K562 (cell line): ENCODE data around the gene MPL. TPM values are rescaled to one million over a fixed set of nuclear protein-coding genes. Genes with fewer than 3 reads are reported as not detected.

Experiments
- ATAC-seq: fragments of 200-7000 bp; cut with Tn5 transposase; 3 replicates; pipeline ENCODE4 v1.9.1; 2020; ENCODE audit warnings: moderate library complexity
- BruUV-seq: library from RNA; stranded (reverse); fragments of 400-500 nt; replicated peaks from 2 replicates; lab custom pipeline; 2021; lab: Mats Ljungman, UMichigan
- CTCF ChIA-PET: fragments of 300-600 bp; formaldehyde crosslinking; extraction: SDS; loops from one replicate; lab custom pipeline; 2021; ENCODE audit warnings: low intra/inter-chr PET ratio; lab: Yijun Ruan, JAX
- POLR2A ChIA-PET: fragments of 300-600, 350-650 bp; sonication (Branson Sonifier 250); formaldehyde crosslinking; extraction: SDS; loops from one replicate; lab custom pipeline; 2021; ENCODE audit warnings: antibody characterized with exemption, inconsistent platforms; lab: Yijun Ruan, JAX
- DNase-seq, 4 experiments: peaks; one replicate each; pipeline versions ENCODE4 v3.0.0 to v3.0.0-alpha.2; 2011 to 2018; ENCODE audit warnings: low spot score in 3 of 4, mixed read lengths in 3 of 4; ENCODE audit errors: extremely low read depth in 1 of 4
- FAIRE-seq: peaks from 2 replicates; lab custom pipeline; 2011; peaks lifted over from hg19 to GRCh38; lab: Jason Lieb, UNC
- H2AFZ ChIP-seq: 2 replicates; pipeline ENCODE4 v1.6.0; 2011; ENCODE audit warnings: low read depth, low read length, control low read depth, inconsistent platforms
- H3K27ac ChIP-seq: fragments of 200-600 bp; 3 replicates; pipeline ENCODE4 v1.8.0; 2011; ENCODE audit warnings: low read depth, mild to moderate bottlenecking, control low read depth, inconsistent platforms, low read length, moderate library complexity, mixed read lengths; ENCODE audit errors: extremely low read depth
- H3K27me3 ChIP-seq, 2 experiments: fragments of 300-600 bp in 1 of 2; 2 replicates in 1 of 2; 3 replicates in 1 of 2; pipeline versions ENCODE4 v1.6.0 to v1.8.0; 2011; ENCODE audit warnings: inconsistent platforms in 2 of 2, low read length in 2 of 2, mild to moderate bottlenecking in 1 of 2, mixed read lengths in 1 of 2, moderate library complexity in 1 of 2; ENCODE audit not compliant: control insufficient read depth in 2 of 2, insufficient read depth in 2 of 2
- H3K36me3 ChIP-seq: fragments of 300-600 bp; 3 replicates; pipeline ENCODE4 v1.8.0; 2011; ENCODE audit warnings: mild to moderate bottlenecking, low read length, inconsistent platforms; ENCODE audit not compliant: control insufficient read depth, insufficient read depth
- H3K4me1 ChIP-seq, 2 experiments: fragments of 200-600 bp in 1 of 2; replicated peaks in 1 of 2; 2 replicates in 1 of 2; 3 replicates in 1 of 2; pipeline versions ENCODE4 v1.5.1 to v1.8.0; 2011; ENCODE audit warnings: inconsistent platforms in 2 of 2, low read length in 2 of 2, mild to moderate bottlenecking in 1 of 2, mixed read lengths in 1 of 2, moderate library complexity in 1 of 2; ENCODE audit not compliant: control insufficient read depth in 2 of 2, insufficient read depth in 2 of 2
- H3K4me2 ChIP-seq: 2 replicates; pipeline ENCODE4 v1.6.1; 2011; ENCODE audit warnings: low read length, control low read depth, inconsistent platforms, mixed read lengths; ENCODE audit not compliant: insufficient read depth
- H3K4me3 ChIP-seq: fragments of 200-600 bp; sonication (generic), shearing (Covaris generic); 2 replicates; pipeline ENCODE4 v1.5.1; 2016; ENCODE audit warnings: control low read depth, inconsistent platforms
- H3K79me2 ChIP-seq: fragments of 200-600 bp; 3 replicates; pipeline ENCODE4 v1.8.0; 2011; ENCODE audit warnings: low read length, inconsistent platforms; ENCODE audit not compliant: control insufficient read depth, insufficient read depth
- H3K9ac ChIP-seq, 2 experiments: 2 replicates each; pipeline versions ENCODE4 v1.6.0 to v1.6.1; 2011; ENCODE audit warnings: low read depth in 2 of 2, low read length in 2 of 2, control low read depth in 1 of 2, inconsistent platforms in 1 of 2, mild to moderate bottlenecking in 1 of 2, mixed read lengths in 1 of 2; ENCODE audit not compliant: insufficient read depth in 1 of 2
- H3K9me1 ChIP-seq: one replicate; pipeline ENCODE4 v1.6.0; 2011; ENCODE audit warnings: inconsistent platforms, mild to moderate bottlenecking, low read length, moderate library complexity; ENCODE audit not compliant: control insufficient read depth, insufficient read depth
- H3K9me3 ChIP-seq: replicated peaks from 2 replicates; pipeline ENCODE4 v1.5.1; 2011; ENCODE audit warnings: low read depth, low read length, inconsistent platforms; ENCODE audit not compliant: control insufficient read depth, insufficient read depth
- H4K20me1 ChIP-seq: replicated peaks from 2 replicates; pipeline ENCODE4 v1.6.1; 2011; ENCODE audit warnings: low read length, inconsistent platforms, mixed read lengths; ENCODE audit not compliant: control insufficient read depth, insufficient read depth
- ESRRA ChIP-seq: fragments of 450-650 bp; IDR thresholded peaks from 2 replicates; pipeline ENCODE4 v1.6.1; 2014; ENCODE audit warnings: low read depth, mild to moderate bottlenecking, moderate library complexity, borderline replicate concordance
- HMBOX1 ChIP-seq: sonication (generic); IDR thresholded peaks from 2 replicates; pipeline ENCODE4 v1.6.1; 2016
- HNRNPUL1 ChIP-seq: fragments of 200-400 bp; formaldehyde crosslinking; IDR thresholded peaks from 2 replicates; pipeline ENCODE4 v1.6.1; 2017; ENCODE audit warnings: low read length
- WGBS: fragments of 100-300 bp; shearing (Covaris generic); methylation state at CpG from one replicate; pipeline ENCODE4 v1.1.6; 2016; ENCODE audit warnings: low coverage, mixed read lengths; ENCODE audit not compliant: insufficient coverage; ENCODE audit errors: missing lambda C conversion rate; 5-methylcytosine and 5-hydroxymethylcytosine counted together
- in situ Hi-C: fragments of 300-500 bp; cut with MboI; formaldehyde crosslinking; loops from 4 replicates; pipeline ENCODE4 v1.15.0; 2018; ENCODE audit warnings: inconsistent platforms, mixed read lengths
- intact Hi-C: fragments of 100-400 bp; cut with micrococcal nuclease; formaldehyde crosslinking; loops from 2 replicates; pipeline ENCODE4 v1.14.2; 2022
- polyA plus RNA-seq, 8 experiments: library from polyadenylated mRNA; depleted of rRNA in 4 of 8; stranded (reverse) in 5 of 8; unstranded in 3 of 8; fragments of >200 nt; fragmentation: Nextera tagmentation in 2 of 8; fragmentation: Illumina TruSeq in 1 of 8; extraction: Ambion mirVana in 2 of 8; extraction: Trizol in 1 of 8; gene quantifications; 2 replicates each; pipeline versions ENCODE4 v1.2.1 to v1.2.3, GENCODE V29; 2011 to 2014; ENCODE audit warnings: inconsistent platforms in 1 of 8, missing spikeins in 1 of 8
- total RNA-seq, 7 experiments: library from RNA; depleted of rRNA in 6 of 7; stranded (reverse); fragments of >200 nt in 6 of 7; fragmentation: Illumina TruSeq in 2 of 7; extraction: Trizol in 2 of 7; gene quantifications; 2 replicates each; pipeline versions ENCODE4 v1.2.1 to v1.2.3, GENCODE V29; 2011 to 2021; ENCODE audit warnings: low replicate concordance in 1 of 7
- TF ChIP-seq, protein P1 (sequence below), 2 experiments: fragments of 450-650 bp; IDR thresholded peaks; 2 replicates each; pipeline ENCODE4 v1.6.1; 2016

Gene MPL
- total and polyA plus RNA-seq, 9 of the 15 experiments (the other 6 are each of a cell fraction or from before 2014, with no cell fraction given), result not detected

DNA sequence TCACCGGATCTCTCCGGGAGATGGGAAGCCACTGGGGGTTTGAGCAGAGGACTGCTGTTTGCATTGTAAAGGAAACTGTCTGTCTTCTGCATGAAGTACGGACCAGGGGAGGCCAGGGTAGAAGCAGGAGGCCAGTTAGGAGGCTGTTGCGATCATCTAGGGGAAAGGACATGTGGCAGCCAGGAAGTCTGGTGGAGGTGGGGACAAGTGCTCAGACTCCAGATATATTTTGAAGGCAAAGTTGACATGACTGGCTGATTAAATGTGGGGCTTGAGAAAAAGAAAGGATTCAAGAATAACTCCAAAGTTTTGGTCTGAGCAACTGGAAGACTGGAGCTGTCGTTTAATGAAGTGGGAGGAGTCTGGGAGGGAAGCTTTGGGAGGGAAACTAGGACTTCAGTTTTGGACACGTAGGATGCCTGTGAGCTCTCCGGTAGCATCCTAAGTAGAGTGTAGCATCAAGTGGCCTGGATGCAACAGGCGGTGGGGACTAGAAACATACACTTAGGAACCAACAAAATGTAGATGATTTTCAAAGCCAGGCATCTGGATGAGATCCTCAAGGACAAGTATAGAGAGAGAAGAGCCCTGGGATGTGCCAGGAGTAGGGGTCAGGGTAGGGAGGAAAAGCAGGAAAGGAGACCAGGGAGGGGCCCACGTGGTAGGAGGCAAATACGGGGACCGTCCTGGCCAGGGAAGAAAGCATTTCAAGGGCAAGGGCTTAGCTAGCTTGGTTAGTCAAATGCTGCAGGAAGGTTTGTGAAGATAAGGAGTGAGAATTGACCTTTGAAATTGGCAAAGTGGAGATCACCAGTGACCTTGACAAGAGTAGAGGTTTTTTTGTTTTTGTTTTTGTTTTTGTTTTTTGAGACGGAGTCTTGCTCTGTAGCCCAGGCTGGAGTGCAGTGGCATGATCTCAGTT, 48.6 kb upstream of the MPL start:
- H3K27ac ChIP-seq, result no peak overlapping the region
- peaks cover 14% of the 10 kb centered on the region for H4K20me1 ChIP-seq
- no peak for DNase-seq
- ChIA-PET CTCF (no interaction called here), POLR2A (interaction anchor here (0.6 to 1.0 kb wide), 4 partner anchors 12 to 34 kb away, joined by 3 to 5 read pairs (median 4); no protein-coding TSS in a partner anchor)
- H3K9me3 ChIP-seq, result no peaks in the 10 kb centered on the region
- no peak overlapping the region for H3K9ac ChIP-seq
- in situ Hi-C loops (no loop called here), intact Hi-C loops (no loop called here)
- WGBS, result 4% methylated on average over 12 of the region's 12 CpGs
- no peak overlapping the region for H3K4me2 ChIP-seq
- no peak overlapping the region for H3K4me3 ChIP-seq
- H3K9me1 ChIP-seq, result peaks cover 3% of the 10 kb centered on the region
- peak; percentile 29 for FAIRE-seq
- H3K79me2 ChIP-seq, result no peaks in the 10 kb centered on the region
- TF ChIP-seq, protein P1, sequence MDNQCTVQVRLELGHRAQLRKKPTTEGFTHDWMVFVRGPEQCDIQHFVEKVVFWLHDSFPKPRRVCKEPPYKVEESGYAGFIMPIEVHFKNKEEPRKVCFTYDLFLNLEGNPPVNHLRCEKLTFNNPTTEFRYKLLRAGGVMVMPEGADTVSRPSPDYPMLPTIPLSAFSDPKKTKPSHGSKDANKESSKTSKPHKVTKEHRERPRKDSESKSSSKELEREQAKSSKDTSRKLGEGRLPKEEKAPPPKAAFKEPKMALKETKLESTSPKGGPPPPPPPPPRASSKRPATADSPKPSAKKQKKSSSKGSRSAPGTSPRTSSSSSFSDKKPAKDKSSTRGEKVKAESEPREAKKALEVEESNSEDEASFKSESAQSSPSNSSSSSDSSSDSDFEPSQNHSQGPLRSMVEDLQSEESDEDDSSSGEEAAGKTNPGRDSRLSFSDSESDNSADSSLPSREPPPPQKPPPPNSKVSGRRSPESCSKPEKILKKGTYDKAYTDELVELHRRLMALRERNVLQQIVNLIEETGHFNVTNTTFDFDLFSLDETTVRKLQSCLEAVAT (IDR thresholded peaks at IDR 0.05), result no peak
- TF ChIP-seq HMBOX1 (0 out of 2 replicates have a peak, but pooled peaks have one; percentile 9), HNRNPUL1 (no peak), ESRRA (0 out of 2 replicates have a peak, but pooled peaks have one; percentile 16)
- no TSS peak for BruUV-seq
- ATAC-seq, result no peak
- peaks cover 0 to 19% of the 10 kb centered on the region in 2 experiments; a peak in 3 of 5 replicates for H3K4me1 ChIP-seq
- H2AFZ ChIP-seq, result no peak overlapping the region
- H3K36me3 ChIP-seq, result no peaks in the 10 kb centered on the region
- H3K27me3 ChIP-seq, result peaks cover 53 to 85% of the 10 kb centered on the region in 2 experiments
